IPS-18c (cell line): ENCODE measurements around the gene ANO1.

ENCODE experiments used
- H3K4me3 ChIP-seq: 2 replicates; pipeline ENCODE4 v1.7.0; 2013; ENCODE audit warnings: low read depth, mild to moderate bottlenecking, low read length, moderate library complexity; ENCODE audit not compliant: insufficient read depth
- H3K9me3 ChIP-seq: one replicate; pipeline ENCODE4 v1.6.1; 2013; ENCODE audit warnings: mild to moderate bottlenecking, low read length, moderate library complexity; ENCODE audit not compliant: control insufficient read depth, insufficient read depth

Gene ANO1

GRCh38 chr11:70103256-70103975 lies 25.3 kb downstream of the ANO1 start:
- H3K9me3 ChIP-seq, result no peaks in the 10 kb centered on the region

GRCh38 chr11:70104419-70104818 lies 26.3 kb downstream of the ANO1 start:
- Histone ChIP-seq H3K4me3 (no peak overlapping the region), H3K9me3 (no peaks in the 10 kb centered on the region)

More at GRCh38 chr11:70103256-70103975, 25.3 kb downstream of the ANO1 start:
- H3K4me3 ChIP-seq, result no peak overlapping the region

GRCh38 chr11:70104961-70105360 lies 26.8 kb downstream of the ANO1 start:
- Histone ChIP-seq H3K4me3 (no peak overlapping the region), H3K9me3 (no peaks in the 10 kb centered on the region)

GRCh38 chr11:70105369-70105754 lies 27.2 kb downstream of the ANO1 start:
- no peak overlapping the region for H3K4me3 ChIP-seq
- H3K9me3 ChIP-seq, result no peaks in the 10 kb centered on the region

GRCh38 chr11:70105755-70106571 lies 27.8 kb downstream of the ANO1 start:
- Histone ChIP-seq H3K9me3 (no peaks in the 10 kb centered on the region), H3K4me3 (no peak overlapping the region)

GRCh38 chr11:70106757-70107156 lies 28.6 kb downstream of the ANO1 start:
- H3K9me3 ChIP-seq, result no peaks in the 10 kb centered on the region

GRCh38 chr11:70107191-70107590 lies 29.1 kb downstream of the ANO1 start:
- H3K9me3 ChIP-seq, result no peaks in the 10 kb centered on the region
- H3K4me3 ChIP-seq, result no peak overlapping the region

More at GRCh38 chr11:70106757-70107156, 28.6 kb downstream of the ANO1 start:
- H3K4me3 ChIP-seq, result no peak overlapping the region

- no peaks in the 10 kb centered on the region for H3K9me3 ChIP-seq
These were observed 29.6 kb downstream of the ANO1 start for GRCh38 chr11:70107756-70108155.

GRCh38 chr11:70108250-70108649 lies 30.1 kb downstream of the ANO1 start:
- no peaks in the 10 kb centered on the region for H3K9me3 ChIP-seq
- no peak overlapping the region for H3K4me3 ChIP-seq

More at GRCh38 chr11:70107756-70108155, 29.6 kb downstream of the ANO1 start:
- H3K4me3 ChIP-seq, result no peak overlapping the region

- Histone ChIP-seq H3K9me3 (no peaks in the 10 kb centered on the region), H3K4me3 (no peak overlapping the region)
These were observed 30.9 kb downstream of the ANO1 start for GRCh38 chr11:70109006-70109405.

GRCh38 chr11:70109903-70110302 lies 31.8 kb downstream of the ANO1 start:
- Histone ChIP-seq H3K9me3 (no peaks in the 10 kb centered on the region), H3K4me3 (no peak overlapping the region)

- Histone ChIP-seq H3K9me3 (no peaks in the 10 kb centered on the region), H3K4me3 (no peak overlapping the region)
These were observed 32.5 kb downstream of the ANO1 start for GRCh38 chr11:70110538-70111055.

GRCh38 chr11:70111269-70112016 lies 33.3 kb downstream of the ANO1 start:
- Histone ChIP-seq H3K9me3 (no peaks in the 10 kb centered on the region), H3K4me3 (no peak overlapping the region)

GRCh38 chr11:70112017-70112434 lies 33.9 kb downstream of the ANO1 start:
- no peaks in the 10 kb centered on the region for H3K9me3 ChIP-seq
- no peak overlapping the region for H3K4me3 ChIP-seq

- Histone ChIP-seq H3K4me3 (no peak overlapping the region), H3K9me3 (no peaks in the 10 kb centered on the region)
These were observed 35.7 kb downstream of the ANO1 start for GRCh38 chr11:70113801-70114200.

GRCh38 chr11:70115778-70116177 lies 37.7 kb downstream of the ANO1 start:
- Histone ChIP-seq H3K9me3 (no peaks in the 10 kb centered on the region), H3K4me3 (no peak overlapping the region)

GRCh38 chr11:70116386-70117065 lies 38.4 kb downstream of the ANO1 start:
- H3K9me3 ChIP-seq, result no peaks in the 10 kb centered on the region
- H3K4me3 ChIP-seq, result no peak overlapping the region
